ENCODE data around the gene ARR3.
"Not testable (repeated sequence)": the region's sequence is repeated elsewhere in the genome, so short reads cannot be mapped to it uniquely, and the experiment has no call there.

ARR3 gene

DNA sequence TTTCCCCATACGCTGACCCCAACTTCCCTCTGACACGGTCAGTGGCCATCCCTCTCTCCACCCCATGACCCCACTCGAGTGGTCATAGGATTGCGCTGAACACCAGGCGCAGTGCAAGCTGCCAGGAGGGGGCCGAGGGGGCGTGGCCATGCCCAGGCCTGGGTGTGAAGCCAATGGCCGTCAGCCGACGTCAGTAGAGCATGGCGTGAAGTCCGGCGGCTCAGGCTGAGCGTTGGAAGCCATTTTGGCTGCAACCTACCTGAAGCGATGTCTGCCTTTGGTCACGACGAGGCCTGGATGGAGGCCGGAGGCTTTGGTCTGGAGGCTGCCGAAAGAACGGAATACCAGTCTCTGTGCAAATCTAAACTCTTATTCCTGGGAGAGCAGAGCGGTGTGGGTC is 13.8 kb downstream of the ARR3 start, which contains the start of gene RAB41:
Gene RAB41, plus strand, starts transcription at position 222 of the 400 bp plus-strand sequence. Its CDS starts 46 bp downstream, at position 268.
- no peak for DNase-seq

DNA sequence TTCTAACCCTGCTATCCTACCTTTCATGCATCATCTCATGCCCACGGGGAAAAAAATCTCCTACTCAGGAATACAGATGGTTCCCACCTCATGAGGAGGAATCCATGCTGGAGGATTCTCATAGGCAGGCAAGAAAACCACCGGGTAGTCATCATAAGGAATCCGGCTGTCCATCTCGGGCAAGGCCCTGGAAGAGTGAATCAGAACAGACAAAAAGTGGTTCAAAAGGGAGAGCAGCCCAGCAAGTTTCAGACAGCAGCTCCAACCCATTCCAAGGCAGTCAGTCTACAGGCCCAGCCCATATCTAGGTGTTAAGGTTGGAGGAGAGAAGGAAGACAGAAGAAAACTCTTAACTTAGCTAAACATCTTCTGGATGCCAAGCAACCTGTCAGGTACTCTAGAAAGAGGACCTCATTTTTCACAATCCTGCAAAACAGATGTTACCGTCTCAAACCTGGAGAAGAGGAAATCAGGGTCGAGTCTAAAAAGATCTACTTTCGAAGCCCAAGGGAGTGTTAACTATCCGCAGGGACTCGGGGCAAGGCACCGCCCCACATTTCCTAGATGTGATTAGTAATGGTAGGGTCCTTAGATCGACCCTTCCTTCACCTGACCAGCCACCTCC is 21.1 kb downstream of the ARR3 start:
- DNase-seq = no peak

DNA sequence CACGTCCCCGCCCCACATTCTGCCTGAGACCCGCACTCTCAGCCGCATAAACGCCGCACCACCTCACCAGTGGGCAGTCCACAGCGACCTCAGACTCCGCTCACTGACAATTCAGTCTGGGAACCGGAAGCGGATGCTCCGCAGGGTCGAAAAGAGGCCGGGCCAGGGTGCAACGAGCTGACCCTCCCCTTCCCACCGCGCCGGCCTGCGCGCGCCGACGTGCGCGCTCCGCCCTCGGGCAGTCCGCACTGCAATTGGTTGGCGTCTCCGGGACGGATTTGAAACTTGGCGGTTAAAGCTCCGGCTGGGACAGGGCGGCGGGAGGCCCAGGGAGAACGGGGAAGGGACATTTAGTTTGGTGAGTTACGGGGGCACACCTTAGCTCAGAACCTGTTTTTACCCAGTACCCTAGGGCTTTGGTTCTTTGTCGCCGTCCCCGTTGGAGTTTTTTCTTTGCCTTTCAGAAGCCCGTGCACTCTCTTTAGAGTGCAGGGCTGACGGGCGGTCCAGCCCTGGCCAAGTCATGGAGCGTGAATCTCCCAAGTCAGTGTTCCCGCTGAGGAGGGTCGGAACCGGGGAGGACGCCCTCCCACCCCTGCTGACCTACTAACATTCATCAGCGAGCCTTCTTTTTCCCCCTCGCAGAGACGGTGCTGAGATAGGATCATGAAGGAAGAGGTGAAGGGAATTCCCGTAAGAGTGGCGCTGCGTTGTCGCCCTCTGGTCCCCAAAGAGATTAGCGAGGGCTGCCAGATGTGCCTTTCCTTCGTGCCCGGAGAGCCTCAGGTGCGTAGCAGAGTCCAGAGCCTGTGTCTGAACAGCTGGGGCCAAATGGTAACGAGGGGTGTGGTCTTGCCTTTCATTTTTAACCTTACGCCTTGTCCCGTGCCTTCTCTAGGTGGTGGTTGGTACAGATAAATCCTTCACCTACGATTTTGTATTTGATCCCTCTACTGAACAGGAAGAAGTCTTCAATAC is 21.9 kb downstream of the ARR3 start, which contains the start of the genes KIF4A and PDZD11:
Gene KIF4A, plus strand, starts transcription at position 312 of the 978 bp plus-strand sequence. Its CDS starts 355 bp downstream, at position 667.
Gene PDZD11, minus strand, starts transcription at position 135 of the 978 bp plus-strand sequence. CDS start 586 bp downstream, outside the sequence.
- peak; percentile 34 for DNase-seq

- no peak for DNase-seq
These were observed 24.7 kb downstream of the ARR3 start for GRCh38 chrX:70292788-70293187.

- no peak for DNase-seq
These were observed 25.5 kb downstream of the ARR3 start for GRCh38 chrX:70293621-70294020.

DNA sequence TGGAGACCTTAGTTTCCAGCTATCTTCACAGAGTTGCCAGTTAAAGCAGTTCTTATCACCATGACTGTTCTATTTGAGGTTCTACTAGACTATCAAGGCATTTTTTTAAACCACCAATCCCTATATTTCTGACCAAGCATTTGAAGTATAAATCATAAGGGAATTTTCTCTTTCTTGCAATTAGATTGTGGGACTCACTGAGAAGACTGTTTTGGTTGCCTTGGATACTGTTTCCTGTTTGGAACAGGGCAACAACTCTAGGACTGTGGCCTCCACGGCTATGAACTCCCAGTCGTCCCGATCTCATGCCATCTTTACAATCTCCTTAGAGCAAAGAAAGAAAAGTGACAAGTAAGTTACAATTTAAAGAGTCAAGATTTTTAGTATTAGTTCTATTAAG is 33.6 kb downstream of the ARR3 start:
- DNase-seq = no peak

- DNase-seq = no peak
These were observed 45.4 kb downstream of the ARR3 start for GRCh38 chrX:70313503-70313902.

DNA sequence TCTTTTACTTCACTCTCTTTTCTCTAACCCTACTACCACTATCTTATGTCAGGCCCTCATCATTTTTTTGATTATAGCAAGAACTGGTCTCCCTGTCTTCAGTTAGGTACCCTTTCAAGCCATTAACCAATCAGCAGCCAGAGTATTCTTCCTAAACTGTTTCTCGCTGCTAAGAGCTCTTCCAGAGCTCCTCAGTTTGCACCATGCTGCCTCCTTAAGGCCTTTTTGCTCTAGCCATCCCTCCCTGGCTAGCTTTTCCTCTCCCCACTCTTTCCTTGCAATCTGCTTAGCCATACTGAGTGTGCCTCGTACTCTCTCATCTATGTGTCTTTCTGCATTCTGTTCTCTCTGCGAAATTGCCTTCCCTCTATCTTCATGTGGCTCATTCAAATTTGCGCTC is 54.6 kb downstream of the ARR3 start:
- no peak for DNase-seq

DNA sequence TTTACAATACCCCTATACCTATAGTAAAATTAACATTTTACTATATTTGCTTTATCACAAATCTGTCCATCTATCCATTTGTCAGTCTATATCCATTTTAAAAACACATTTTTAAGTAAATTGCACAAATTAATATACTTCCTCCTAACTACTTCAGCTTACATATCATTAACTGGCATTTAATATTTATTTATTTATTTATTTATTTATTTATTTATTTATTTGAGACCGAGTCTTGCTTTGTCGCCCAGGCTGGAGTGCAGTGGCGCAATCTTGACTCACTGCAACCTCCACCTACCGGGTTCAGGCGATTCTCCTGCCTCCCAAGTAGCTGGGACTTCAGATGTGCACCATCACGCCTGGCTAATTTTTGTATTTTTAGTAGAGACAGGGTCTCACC is 55.5 kb downstream of the ARR3 start:
- DNase-seq = not testable (repeated sequence)

DNA sequence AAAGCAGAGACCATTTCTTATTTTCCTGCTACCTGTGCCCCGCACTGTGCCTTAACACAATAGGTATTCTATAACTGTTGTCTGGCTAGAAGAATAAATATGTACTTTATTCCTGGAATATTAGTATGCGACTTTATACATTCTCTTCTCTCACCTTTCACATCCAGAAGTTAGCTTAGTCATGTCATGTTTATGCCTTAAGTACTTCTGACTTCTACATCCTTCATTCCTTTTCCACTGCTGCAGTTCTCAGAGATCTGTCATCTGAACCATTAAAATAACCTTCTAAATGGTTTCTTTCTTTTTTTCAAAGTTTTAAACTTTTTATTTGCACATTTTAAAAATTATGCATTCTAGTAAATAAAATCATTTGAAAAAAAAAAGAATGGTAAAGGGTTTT is 56.2 kb downstream of the ARR3 start:
- DNase-seq = no peak

- DNase-seq = no peak
These were observed 63.0 kb downstream of the ARR3 start for GRCh38 chrX:70331161-70331560.
